GM12891 (cell line): ENCODE results near the gene DLST.

ENCODE experiments used
- PAX5 ChIP-seq: IDR thresholded peaks from 2 replicates; pipeline ENCODE4 v1.6.1; 2011; ENCODE audit warnings: low read length, moderate library complexity, mild to moderate bottlenecking; ENCODE audit not compliant: insufficient read depth, severe bottlenecking
- POLR2A ChIP-seq: IDR thresholded peaks from 2 replicates; pipeline ENCODE4 v1.6.1; 2011; ENCODE audit warnings: low read depth, low read length, control low read depth
- POLR2AphosphoS5 ChIP-seq: IDR thresholded peaks from 2 replicates; pipeline ENCODE4 v1.6.1; 2011; ENCODE audit warnings: low read depth, low read length, control low read depth
- SPI1 ChIP-seq: IDR thresholded peaks from 2 replicates; pipeline ENCODE4 v1.6.1; 2011; ENCODE audit warnings: low read depth, low read length, control low read depth
- TAF1 ChIP-seq: IDR thresholded peaks from 2 replicates; pipeline ENCODE4 v1.6.1; 2011; ENCODE audit warnings: low read depth, low read length, control low read depth

GRCh38 chr14:74947353-74948227 lies 65.9 kb downstream of the DLST start:
- no peak for TF ChIP-seq POLR2AphosphoS5
- TF ChIP-seq POLR2A = no peak
- TF ChIP-seq TAF1 = no peak
- no peak for TF ChIP-seq SPI1
- TF ChIP-seq PAX5 = no peak
